Liver (tissue), 9 donors: ENCODE data around the gene LIMS1. TPM values are rescaled to one million over a fixed set of nuclear protein-coding genes. Genes with fewer than 3 reads are reported as not detected.

Source experiments
- DNase-seq: peaks from one replicate; pipeline ENCODE4 v3.0.0-alpha.2; 2017; ENCODE audit warnings: low spot score
- H3K27ac ChIP-seq, 2 donors: one replicate each; pipeline ENCODE4 v1.7.0; 2013; ENCODE audit warnings: inconsistent platforms in 2 of 2, low read length in 2 of 2, control low read depth in 1 of 2, low read depth in 1 of 2, mild to moderate bottlenecking in 1 of 2
- H3K27me3 ChIP-seq, 4 donors: one replicate each; pipeline versions ENCODE4 v1.6.1 to v1.7.0; 2013; ENCODE audit warnings: low read length in 3 of 4, inconsistent platforms in 1 of 4, mild to moderate bottlenecking in 1 of 4, moderate library complexity in 1 of 4; ENCODE audit not compliant: control insufficient read depth in 4 of 4, insufficient read depth in 4 of 4
- H3K36me3 ChIP-seq, 4 donors: one replicate each; pipeline versions ENCODE4 v1.6.1 to v1.7.0; 2013; ENCODE audit warnings: low read length in 3 of 4, mild to moderate bottlenecking in 3 of 4, low read depth in 1 of 4, moderate library complexity in 1 of 4; ENCODE audit not compliant: control insufficient read depth in 4 of 4, insufficient read depth in 3 of 4
- H3K4me1 ChIP-seq, 4 donors: one replicate each; pipeline versions ENCODE4 v1.6.1 to v1.7.0; 2013; ENCODE audit warnings: low read length in 3 of 4, mild to moderate bottlenecking in 3 of 4, moderate library complexity in 1 of 4; ENCODE audit not compliant: control insufficient read depth in 4 of 4, insufficient read depth in 4 of 4
- H3K4me3 ChIP-seq, 3 donors: one replicate each; pipeline versions ENCODE4 v1.6.1 to v1.7.0; 2013; ENCODE audit warnings: low read length in 3 of 3, control low read depth in 1 of 3, low read depth in 1 of 3, mild to moderate bottlenecking in 1 of 3
- H3K9ac ChIP-seq, 2 donors: one replicate each; pipeline ENCODE4 v1.7.0; 2013; ENCODE audit warnings: low read length in 2 of 2, mild to moderate bottlenecking in 2 of 2, moderate library complexity in 2 of 2, control low read depth in 1 of 2, low read depth in 1 of 2
- H3K9me3 ChIP-seq, 4 donors: one replicate each; pipeline versions ENCODE4 v1.6.1 to v1.7.0; 2013; ENCODE audit warnings: low read length in 3 of 4; ENCODE audit not compliant: control insufficient read depth in 4 of 4
- FOXA1 ChIP-seq: IDR thresholded peaks from 2 replicates; pipeline ENCODE4 v1.6.1; 2016; ENCODE audit warnings: antibody characterized with exemption
- GABPA ChIP-seq, 2 donors: IDR thresholded peaks in 1 of 2; conservative IDR thresholded peaks in 1 of 2; 2 replicates each; pipeline ENCODE4 v1.6.1; 2016; ENCODE audit warnings: antibody characterized with exemption in 2 of 2, mild to moderate bottlenecking in 1 of 2, moderate library complexity in 1 of 2
- HNF4A ChIP-seq, 2 donors: conservative IDR thresholded peaks; 2 replicates each; pipeline ENCODE4 v1.6.1; 2016; ENCODE audit warnings: antibody characterized with exemption in 2 of 2, mild to moderate bottlenecking in 2 of 2
- HNF4G ChIP-seq: IDR thresholded peaks from 2 replicates; pipeline ENCODE4 v1.6.1; 2016; ENCODE audit warnings: antibody characterized with exemption
- JUND ChIP-seq, 2 donors: IDR thresholded peaks; 2 replicates each; pipeline ENCODE4 v1.6.1; 2016; ENCODE audit warnings: antibody characterized with exemption in 2 of 2
- MAX ChIP-seq: IDR thresholded peaks from 2 replicates; pipeline ENCODE4 v1.6.1; 2016; ENCODE audit warnings: antibody characterized with exemption
- NR2F2 ChIP-seq: IDR thresholded peaks from 2 replicates; pipeline ENCODE4 v1.6.1; 2016; ENCODE audit warnings: antibody characterized with exemption
- RAD21 ChIP-seq, 2 donors: IDR thresholded peaks; 2 replicates each; pipeline ENCODE4 v1.6.1; 2016; ENCODE audit warnings: antibody characterized with exemption in 2 of 2, mild to moderate bottlenecking in 2 of 2
- REST ChIP-seq: IDR thresholded peaks from 2 replicates; pipeline ENCODE4 v1.6.1; 2016; ENCODE audit warnings: antibody characterized with exemption, mild to moderate bottlenecking
- RXRA ChIP-seq, 2 donors: IDR thresholded peaks; 2 replicates each; pipeline ENCODE4 v1.6.1; 2017 to 2018; ENCODE audit warnings: antibody characterized with exemption in 2 of 2, mild to moderate bottlenecking in 1 of 2
- SP1 ChIP-seq: IDR thresholded peaks from 2 replicates; pipeline ENCODE4 v1.6.1; 2018; ENCODE audit warnings: antibody characterized with exemption, mild to moderate bottlenecking
- TAF1 ChIP-seq: conservative IDR thresholded peaks from 2 replicates; pipeline ENCODE4 v1.6.1; 2016; ENCODE audit warnings: antibody characterized with exemption, mild to moderate bottlenecking
- WGBS: extraction: QIAGEN DNeasy Blood & Tissue Kit; methylation state at CpG from one replicate; pipeline ENCODE4 v1.1.7; 2013; 5-methylcytosine and 5-hydroxymethylcytosine counted together
- polyA plus RNA-seq, 2 donors: library from polyadenylated mRNA; stranded (reverse) in 1 of 2; unstranded in 1 of 2; fragments of 200-250 nt in 1 of 2; fragments of >200 nt in 1 of 2; fragmentation: Nextera tagmentation in 1 of 2; extraction: Ambion mirVana in 1 of 2; gene quantifications; one replicate each; pipeline versions ENCODE4 v1.2.1 to v1.2.3, GENCODE V29; 2013 to 2015
- total RNA-seq, 2 donors: library from RNA; depleted of rRNA; stranded (reverse); fragments of >200 nt; gene quantifications; one replicate each; pipeline ENCODE4 v1.2.3, GENCODE V29; 2014
- TF ChIP-seq, protein P1 (sequence below): IDR thresholded peaks from 2 replicates; pipeline ENCODE4 v1.6.1; 2016; ENCODE audit warnings: antibody characterized with exemption
- TF ChIP-seq, protein P2 (sequence below): IDR thresholded peaks from 2 replicates; pipeline ENCODE4 v1.6.1; 2016; ENCODE audit warnings: antibody characterized with exemption
- donor health status: healthy.
- donor health status: healthy.
- donor health status: healthy.
- donor health status: healthy.
- donor health status: healthy.

Gene LIMS1
- total and polyA plus RNA-seq, 4 donors: 10.2 to 37.1 (median 22.1) TPM

- no peak overlapping the region for H3K27ac ChIP-seq
- H3K4me3 ChIP-seq: no peak overlapping the region
- H3K9ac ChIP-seq: no peak overlapping the region
- 93% methylated on average over 2 of the region's 2 CpGs for WGBS
- no peaks in the 10 kb centered on the region for H3K36me3 ChIP-seq
- H3K27me3 ChIP-seq: no peaks in the 10 kb centered on the region
- DNase-seq: no peak
- TF ChIP-seq HNF4G: no peak
- TF ChIP-seq FOXA1: no peak
- TF ChIP-seq RAD21 (IDR thresholded peaks at IDR 0.05): no peak
- no peak for TF ChIP-seq JUND (IDR thresholded peaks at IDR 0.05)
- TF ChIP-seq, protein P1, sequence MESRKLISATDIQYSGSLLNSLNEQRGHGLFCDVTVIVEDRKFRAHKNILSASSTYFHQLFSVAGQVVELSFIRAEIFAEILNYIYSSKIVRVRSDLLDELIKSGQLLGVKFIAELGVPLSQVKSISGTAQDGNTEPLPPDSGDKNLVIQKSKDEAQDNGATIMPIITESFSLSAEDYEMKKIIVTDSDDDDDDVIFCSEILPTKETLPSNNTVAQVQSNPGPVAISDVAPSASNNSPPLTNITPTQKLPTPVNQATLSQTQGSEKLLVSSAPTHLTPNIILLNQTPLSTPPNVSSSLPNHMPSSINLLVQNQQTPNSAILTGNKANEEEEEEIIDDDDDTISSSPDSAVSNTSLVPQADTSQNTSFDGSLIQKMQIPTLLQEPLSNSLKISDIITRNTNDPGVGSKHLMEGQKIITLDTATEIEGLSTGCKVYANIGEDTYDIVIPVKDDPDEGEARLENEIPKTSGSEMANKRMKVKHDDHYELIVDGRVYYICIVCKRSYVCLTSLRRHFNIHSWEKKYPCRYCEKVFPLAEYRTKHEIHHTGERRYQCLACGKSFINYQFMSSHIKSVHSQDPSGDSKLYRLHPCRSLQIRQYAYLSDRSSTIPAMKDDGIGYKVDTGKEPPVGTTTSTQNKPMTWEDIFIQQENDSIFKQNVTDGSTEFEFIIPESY: no peak
- no peak for TF ChIP-seq MAX
- TF ChIP-seq, protein P2, sequence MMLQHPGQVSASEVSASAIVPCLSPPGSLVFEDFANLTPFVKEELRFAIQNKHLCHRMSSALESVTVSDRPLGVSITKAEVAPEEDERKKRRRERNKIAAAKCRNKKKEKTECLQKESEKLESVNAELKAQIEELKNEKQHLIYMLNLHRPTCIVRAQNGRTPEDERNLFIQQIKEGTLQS: no peak
- no peak for TF ChIP-seq TAF1
- no peak for TF ChIP-seq NR2F2
- no peaks in the 10 kb centered on the region for H3K9me3 ChIP-seq
- peaks cover 0 to 6% (median under 1%) of the 10 kb centered on the region in 4 donors for H3K4me1 ChIP-seq
These were observed 83.3 kb downstream of the LIMS1 start for GRCh38 chr2:108617617-108618016.

- no peaks in the 10 kb centered on the region for H3K36me3 ChIP-seq
- H3K27me3 ChIP-seq: no peaks in the 10 kb centered on the region
- H3K9ac ChIP-seq: no peak overlapping the region
- TF ChIP-seq HNF4A (conservative IDR thresholded peaks at IDR 0.05) (no peak), RXRA (IDR thresholded peaks at IDR 0.05) (no peak), SP1 (no peak), NR2F2 (no peak), HNF4G (no peak), REST (no peak), FOXA1 (no peak), GABPA (IDR thresholded peaks at IDR 0.05 in 1 of 2, conservative IDR thresholded peaks at IDR 0.05 in 1 of 2) (no peak), MAX (no peak)
- TF ChIP-seq, protein P1: no peak
- H3K4me3 ChIP-seq: no peak overlapping the region
- no peak overlapping the region for H3K27ac ChIP-seq
- no peaks in the 10 kb centered on the region for H3K9me3 ChIP-seq
- peaks cover 0 to 6% (median under 1%) of the 10 kb centered on the region in 4 donors for H3K4me1 ChIP-seq
- DNase-seq: no peak
- WGBS: 84% methylated on average over 8 of the region's 8 CpGs
These were observed 85.8 kb downstream of the LIMS1 start for GRCh38 chr2:108619925-108620620.
